Panc1 (cell line): ENCODE data around the gene ATP2B2. TPM values are rescaled to one million over a fixed set of nuclear protein-coding genes. Genes with fewer than 3 reads are reported as not detected.

Experiments used
- ATAC-seq: fragments of 200-7000 bp; cut with Tn5 transposase; 2 replicates; pipeline ENCODE4 v1.9.1; 2020; ENCODE audit warnings: mild to moderate bottlenecking, moderate library complexity
- BruUV-seq: library from RNA; stranded (reverse); fragments of 400-500 nt; replicated peaks from 2 replicates; lab custom pipeline; 2021; lab: Mats Ljungman, UMichigan
- CTCF ChIA-PET: fragments of 300-600 bp; sonication (Branson Sonifier 250); formaldehyde crosslinking; loops from one replicate; lab custom pipeline; 2022; ENCODE audit warnings: antibody characterized with exemption; lab: Charles Lee
- POLR2A ChIA-PET: fragments of 300-600 bp; sonication (Branson Sonifier 250); formaldehyde crosslinking; loops from one replicate; lab custom pipeline; 2022; ENCODE audit warnings: antibody characterized with exemption; lab: Charles Lee
- DNase-seq: peaks from one replicate; pipeline ENCODE4 v3.0.0-alpha.2; 2010; ENCODE audit warnings: low read depth, low spot score
- H3K27ac ChIP-seq: 2 replicates; pipeline ENCODE4 v1.5.1; 2011; ENCODE audit warnings: mild to moderate bottlenecking, low read length, inconsistent platforms
- H3K27me3 ChIP-seq: fragments of 200-500 bp; sonication (Bioruptor generic); 2 replicates; pipeline ENCODE4 v1.6.0; 2014; ENCODE audit warnings: low read length, inconsistent platforms; ENCODE audit not compliant: control insufficient read depth, insufficient read depth
- H3K36me3 ChIP-seq: fragments of 200-500 bp; sonication (Bioruptor generic); 2 replicates; pipeline ENCODE4 v1.5.1; 2014; ENCODE audit warnings: inconsistent platforms, mild to moderate bottlenecking, low read length, moderate library complexity; ENCODE audit not compliant: control insufficient read depth, insufficient read depth
- H3K4me1 ChIP-seq: 2 replicates; pipeline ENCODE4 v1.5.1; 2011; ENCODE audit warnings: inconsistent platforms, mild to moderate bottlenecking, low read length, moderate library complexity; ENCODE audit not compliant: control insufficient read depth, insufficient read depth
- H3K4me3 ChIP-seq, 2 experiments: 2 replicates each; pipeline ENCODE4 v1.5.1; 2011 to 2012; ENCODE audit warnings: low read depth in 2 of 2, low read length in 2 of 2, mild to moderate bottlenecking in 2 of 2, inconsistent platforms in 1 of 2, moderate library complexity in 1 of 2
- H3K9me3 ChIP-seq: fragments of 200-500 bp; sonication (Bioruptor generic); 2 replicates; pipeline ENCODE4 v1.5.1; 2014; ENCODE audit warnings: low read depth, mild to moderate bottlenecking, inconsistent platforms, low read length, moderate library complexity; ENCODE audit not compliant: control insufficient read depth, insufficient read depth
- CTCF ChIP-seq: fragments of 450-650 bp; IDR thresholded peaks from 2 replicates; pipeline ENCODE4 v1.5.1; 2017; ENCODE audit warnings: mild to moderate bottlenecking
- POLR2AphosphoS5 ChIP-seq: IDR thresholded peaks from 2 replicates; pipeline ENCODE4 v1.6.1; 2012; ENCODE audit warnings: mild to moderate bottlenecking, low read depth, low read length, moderate library complexity
- SIN3A ChIP-seq: IDR thresholded peaks from 2 replicates; pipeline ENCODE4 v1.6.1; 2012; ENCODE audit warnings: low read depth, mild to moderate bottlenecking, low read length, moderate library complexity, borderline replicate concordance; ENCODE audit not compliant: insufficient read depth
- TCF7L2 ChIP-seq: IDR thresholded peaks from 2 replicates; pipeline ENCODE4 v1.6.1; 2011; ENCODE audit warnings: mild to moderate bottlenecking, low read depth, low read length, inconsistent platforms
- in situ Hi-C: cut with HindIII; loops from 2 replicates; pipeline ENCODE4 v1.10.0; 2016; ENCODE audit warnings: low sequenced_read_pairs, low pct_unique_long_range_greater_than_20kb
- intact Hi-C: fragments of 100-400 bp; cut with micrococcal nuclease; formaldehyde crosslinking; loops from one replicate; pipeline ENCODE4 v1.10.0; 2022; ENCODE audit not compliant: unreplicated experiment
- total RNA-seq: library from RNA; stranded (reverse); gene quantifications from one replicate; pipeline ENCODE4 v1.2.1, GENCODE V29; 2021; ENCODE audit not compliant: unreplicated experiment
- TF ChIP-seq, protein P1 (sequence below), 2 experiments: IDR thresholded peaks; 2 replicates each; pipeline ENCODE4 v1.6.1; 2011 to 2012; ENCODE audit warnings: low read depth in 2 of 2, control low read depth in 1 of 2, low read length in 1 of 2, mild to moderate bottlenecking in 1 of 2, moderate library complexity in 1 of 2; ENCODE audit not compliant: insufficient read depth in 1 of 2

ATP2B2 gene
- total RNA-seq, 1 experiment from 2014 or later = not detected

DNA sequence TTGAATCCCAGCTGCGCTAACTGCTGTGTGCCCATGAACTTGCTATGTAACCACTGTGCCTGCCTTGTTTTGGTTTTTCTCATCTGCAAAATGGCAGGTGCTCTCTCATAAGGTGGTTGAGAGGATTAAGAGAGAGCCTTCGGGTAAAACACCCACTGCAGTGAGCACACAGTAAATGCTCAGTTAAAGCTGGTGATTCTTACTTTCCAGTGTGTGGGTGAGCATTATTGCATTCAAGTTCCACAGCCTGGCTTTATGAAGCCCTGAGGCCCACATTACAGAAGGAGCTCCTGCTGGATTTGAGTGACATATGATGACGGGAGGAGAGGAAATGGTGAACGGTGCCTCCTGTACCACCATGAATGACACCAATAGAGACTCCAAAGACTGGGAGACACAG is 101.0 kb downstream of the ATP2B2 start:
- no peak for ATAC-seq
- ChIA-PET POLR2A (no interaction called here), CTCF (no interaction called here)
- H3K9me3 ChIP-seq = no peaks in the 10 kb centered on the region
- no peaks in the 10 kb centered on the region for H3K4me1 ChIP-seq
- no peaks in the 10 kb centered on the region for H3K36me3 ChIP-seq
- in situ Hi-C loops (no loop called here), intact Hi-C loops (no loop called here)
- no peak for DNase-seq
- no peak for TF ChIP-seq CTCF
- TF ChIP-seq, protein P1, sequence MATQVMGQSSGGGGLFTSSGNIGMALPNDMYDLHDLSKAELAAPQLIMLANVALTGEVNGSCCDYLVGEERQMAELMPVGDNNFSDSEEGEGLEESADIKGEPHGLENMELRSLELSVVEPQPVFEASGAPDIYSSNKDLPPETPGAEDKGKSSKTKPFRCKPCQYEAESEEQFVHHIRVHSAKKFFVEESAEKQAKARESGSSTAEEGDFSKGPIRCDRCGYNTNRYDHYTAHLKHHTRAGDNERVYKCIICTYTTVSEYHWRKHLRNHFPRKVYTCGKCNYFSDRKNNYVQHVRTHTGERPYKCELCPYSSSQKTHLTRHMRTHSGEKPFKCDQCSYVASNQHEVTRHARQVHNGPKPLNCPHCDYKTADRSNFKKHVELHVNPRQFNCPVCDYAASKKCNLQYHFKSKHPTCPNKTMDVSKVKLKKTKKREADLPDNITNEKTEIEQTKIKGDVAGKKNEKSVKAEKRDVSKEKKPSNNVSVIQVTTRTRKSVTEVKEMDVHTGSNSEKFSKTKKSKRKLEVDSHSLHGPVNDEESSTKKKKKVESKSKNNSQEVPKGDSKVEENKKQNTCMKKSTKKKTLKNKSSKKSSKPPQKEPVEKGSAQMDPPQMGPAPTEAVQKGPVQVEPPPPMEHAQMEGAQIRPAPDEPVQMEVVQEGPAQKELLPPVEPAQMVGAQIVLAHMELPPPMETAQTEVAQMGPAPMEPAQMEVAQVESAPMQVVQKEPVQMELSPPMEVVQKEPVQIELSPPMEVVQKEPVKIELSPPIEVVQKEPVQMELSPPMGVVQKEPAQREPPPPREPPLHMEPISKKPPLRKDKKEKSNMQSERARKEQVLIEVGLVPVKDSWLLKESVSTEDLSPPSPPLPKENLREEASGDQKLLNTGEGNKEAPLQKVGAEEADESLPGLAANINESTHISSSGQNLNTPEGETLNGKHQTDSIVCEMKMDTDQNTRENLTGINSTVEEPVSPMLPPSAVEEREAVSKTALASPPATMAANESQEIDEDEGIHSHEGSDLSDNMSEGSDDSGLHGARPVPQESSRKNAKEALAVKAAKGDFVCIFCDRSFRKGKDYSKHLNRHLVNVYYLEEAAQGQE (IDR thresholded peaks at IDR 0.05; ENCODE audit: insufficient read depth in 1 of 2, low read depth in 2 of 2, low read length in 1 of 2) = no peak
- TF ChIP-seq SIN3A = no peak
- no peak for TF ChIP-seq TCF7L2
- TF ChIP-seq POLR2AphosphoS5 = no peak
- H3K27me3 ChIP-seq = no peaks in the 10 kb centered on the region
- BruUV-seq = no TSS peak
- H3K4me3 ChIP-seq = no peak overlapping the region
- no peak overlapping the region for H3K27ac ChIP-seq

GRCh38 chr3:10401990-10402761 is 103.2 kb downstream of the ATP2B2 start:
- Histone ChIP-seq H3K4me3 (no peak overlapping the region), H3K4me1 (no peaks in the 10 kb centered on the region), H3K27me3 (no peaks in the 10 kb centered on the region), H3K27ac (no peak overlapping the region), H3K36me3 (no peaks in the 10 kb centered on the region), H3K9me3 (no peaks in the 10 kb centered on the region)
- intact Hi-C loops = no loop called here
- BruUV-seq = no TSS peak
- ChIA-PET CTCF (no interaction called here), POLR2A (no interaction called here)
- ATAC-seq (no peak), DNase-seq (no peak)
- in situ Hi-C loops = no loop called here
- no peak for TF ChIP-seq CTCF
- no peak for TF ChIP-seq POLR2AphosphoS5
- TF ChIP-seq SIN3A = no peak
- no peak for TF ChIP-seq TCF7L2
- TF ChIP-seq, protein P1 (IDR thresholded peaks at IDR 0.05; ENCODE audit: insufficient read depth in 1 of 2, low read depth in 2 of 2, low read length in 1 of 2) = no peak
